ENCODE measurements around the gene WDR45B.
A peak's percentile ranks its signal among the peaks of the same experiment; 100 is the strongest.

Gene WDR45B

DNA sequence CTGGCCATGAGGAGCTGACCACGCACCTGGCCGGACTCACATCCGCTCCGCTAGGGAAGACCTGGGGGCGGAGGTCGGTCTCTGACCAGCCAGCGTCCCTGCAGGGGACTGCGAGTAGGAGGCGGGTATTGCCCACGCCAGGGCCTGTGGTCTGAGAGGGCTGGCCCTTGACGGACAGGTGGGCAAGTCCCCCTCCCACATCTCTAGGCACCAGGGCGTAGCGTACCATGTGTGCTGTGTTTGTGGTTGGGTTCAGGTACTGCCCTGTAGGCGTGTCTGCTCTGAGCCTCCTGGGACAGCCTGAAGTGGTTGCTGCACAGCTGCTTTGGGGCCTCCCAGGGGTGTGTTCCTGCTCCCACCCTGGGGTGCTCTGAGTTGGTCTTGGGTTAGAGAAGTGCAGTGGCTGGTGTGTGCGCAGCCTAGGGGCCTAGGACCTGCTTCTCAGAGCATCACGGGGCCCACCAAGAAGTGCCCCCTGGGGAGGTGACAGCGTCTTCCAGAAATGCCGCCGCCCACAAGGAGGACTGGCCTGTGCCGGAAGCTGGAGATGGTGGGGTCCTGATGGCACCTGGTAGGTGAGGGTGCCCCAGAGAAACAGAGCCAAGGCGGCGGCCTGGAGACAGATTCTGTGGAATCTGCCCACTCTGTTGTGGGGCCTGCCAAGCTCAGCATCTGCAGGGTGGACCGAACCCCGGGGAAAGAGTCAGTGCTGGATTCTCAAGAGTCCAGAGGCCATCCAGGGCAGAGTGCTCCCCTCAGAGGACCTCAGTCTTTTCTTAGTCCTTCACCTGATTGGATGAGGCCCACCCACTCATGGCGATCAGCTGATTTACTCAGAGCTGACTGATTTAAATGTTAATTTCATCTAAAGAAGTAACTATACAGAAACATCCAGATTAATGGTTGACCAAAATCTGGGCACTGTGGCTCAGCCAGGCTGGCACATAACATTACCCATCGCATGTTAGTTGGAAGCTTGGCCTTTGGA lies 48.3 kb downstream of the WDR45B start:
- DNase-seq (no peak), ATAC-seq (replicated peaks) (peak; percentile 58 to 67)
- Mint-ChIP-seq H3K27ac (peak overlapping the region; percentile 25), H3K27me3 (no peaks in the 10 kb centered on the region), H3K4me3 (no peak overlapping the region), H3K9me3 (no peaks in the 10 kb centered on the region), H3K4me1 (peaks cover 21 to 48% of the 10 kb centered on the region in 2 donors), H3K36me3 (peaks cover 54 to 78% of the 10 kb centered on the region in 2 donors)

GRCh38 chr17:82598256-82599119 lies 49.8 kb downstream of the WDR45B start:
- peaks cover 52 to 76% of the 10 kb centered on the region in 2 donors for H3K36me3 Mint-ChIP-seq
- DNase-seq (no peak), ATAC-seq (replicated peaks) (no peak)
- no peaks in the 10 kb centered on the region for H3K9me3 Mint-ChIP-seq
- H3K27ac Mint-ChIP-seq, result no peak overlapping the region
- H3K27me3 Mint-ChIP-seq, result no peaks in the 10 kb centered on the region
- peaks cover 18 to 50% of the 10 kb centered on the region in 2 donors for H3K4me1 Mint-ChIP-seq
- no peak overlapping the region for H3K4me3 Mint-ChIP-seq

- Mint-ChIP-seq H3K27ac (no peak overlapping the region), H3K27me3 (no peaks in the 10 kb centered on the region), H3K4me1 (peaks cover 23 to 61% of the 10 kb centered on the region in 2 donors), H3K36me3 (peaks cover 46 to 74% of the 10 kb centered on the region in 2 donors), H3K4me3 (no peak overlapping the region), H3K9me3 (no peaks in the 10 kb centered on the region)
- ATAC-seq (replicated peaks) (no peak), DNase-seq (no peak)
Measured at GRCh38 chr17:82596837-82597672, 51.2 kb downstream of the WDR45B start.

GRCh38 chr17:82596296-82596695 lies 51.9 kb downstream of the WDR45B start:
- ATAC-seq (replicated peaks) (no peak), DNase-seq (no peak)
- peak overlapping the region; percentile 39 for H3K27ac Mint-ChIP-seq
- no peak overlapping the region for H3K4me3 Mint-ChIP-seq
- H3K9me3 Mint-ChIP-seq, result no peaks in the 10 kb centered on the region
- no peaks in the 10 kb centered on the region for H3K27me3 Mint-ChIP-seq
- peaks cover 27 to 67% of the 10 kb centered on the region in 2 donors for H3K4me1 Mint-ChIP-seq
- H3K36me3 Mint-ChIP-seq, result peaks cover 42 to 66% of the 10 kb centered on the region in 2 donors

- DNase-seq (no peak), ATAC-seq (replicated peaks) (no peak)
- H3K9me3 Mint-ChIP-seq, result no peaks in the 10 kb centered on the region
- no peak overlapping the region for H3K4me3 Mint-ChIP-seq
- peaks cover 38 to 62% of the 10 kb centered on the region in 2 donors for H3K36me3 Mint-ChIP-seq
- H3K4me1 Mint-ChIP-seq, result peaks cover 27 to 67% of the 10 kb centered on the region in 2 donors
- H3K27me3 Mint-ChIP-seq, result no peaks in the 10 kb centered on the region
- peak overlapping the region; percentile 39 for H3K27ac Mint-ChIP-seq
Measured at GRCh38 chr17:82595893-82596292, 52.4 kb downstream of the WDR45B start.

DNA sequence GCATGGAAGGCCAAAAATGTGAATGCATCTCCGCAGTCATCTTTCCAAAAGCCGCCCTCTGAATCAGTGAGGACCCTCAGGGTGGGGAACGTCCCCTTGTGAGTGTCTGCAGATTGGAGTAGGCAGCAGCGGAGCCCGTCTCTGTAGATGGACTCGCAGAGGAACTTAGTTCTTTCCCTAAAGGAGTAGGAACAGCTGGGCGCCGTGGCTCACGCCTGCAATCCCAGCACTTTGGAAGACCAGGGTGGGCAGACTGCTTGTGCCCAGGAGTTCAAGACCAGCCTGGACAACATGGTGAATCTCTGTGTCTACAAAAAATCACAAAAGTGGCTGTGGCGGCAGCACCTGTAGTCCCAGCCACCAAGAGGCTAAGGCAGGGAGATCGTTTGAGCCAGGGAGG lies 53.7 kb downstream of the WDR45B start:
- ATAC-seq (replicated peaks), result no peak
- Mint-ChIP-seq H3K4me3 (peak overlapping the region; percentile 36 to 80), H3K9me3 (no peaks in the 10 kb centered on the region), H3K4me1 (peaks cover 23 to 67% of the 10 kb centered on the region in 2 donors), H3K27ac (peak overlapping the region; percentile 37), H3K36me3 (peaks cover 29 to 54% of the 10 kb centered on the region in 2 donors), H3K27me3 (no peaks in the 10 kb centered on the region)
- no peak for DNase-seq

DNA sequence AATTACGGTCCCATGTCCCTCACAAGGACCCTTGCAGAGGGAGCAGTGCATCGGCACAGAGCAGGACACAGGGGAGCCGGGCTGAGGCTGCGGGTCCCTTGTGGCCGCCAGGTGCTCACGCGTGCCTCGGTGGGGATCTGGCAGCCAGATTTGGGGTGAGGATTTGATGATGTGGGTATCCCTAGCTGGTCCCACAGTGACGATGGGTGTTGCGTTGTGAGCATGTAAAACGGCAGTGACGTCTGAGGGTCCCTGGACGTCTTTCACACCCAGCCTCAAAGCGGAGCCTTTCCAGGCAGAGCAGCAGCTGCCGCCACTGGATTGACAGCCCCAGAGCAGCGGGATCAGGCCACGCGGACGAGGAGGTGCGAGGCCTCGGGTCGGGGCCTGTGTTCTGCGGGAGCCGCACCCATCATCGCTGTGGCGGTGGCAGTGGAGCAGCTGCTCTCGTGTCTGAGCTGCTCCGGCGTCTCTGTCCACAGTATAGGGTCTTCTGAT lies 54.6 kb downstream of the WDR45B start:
- ATAC-seq (replicated peaks), result no peak
- Mint-ChIP-seq H3K9me3 (no peaks in the 10 kb centered on the region), H3K36me3 (peaks cover 23 to 53% of the 10 kb centered on the region in 2 donors), H3K27ac (peak overlapping the region; percentile 93), H3K4me1 (peaks cover 23 to 60% of the 10 kb centered on the region in 2 donors), H3K4me3 (peak overlapping the region; percentile 74 to 80), H3K27me3 (no peaks in the 10 kb centered on the region)
- DNase-seq, result no peak

GRCh38 chr17:82592767-82593589 lies 55.3 kb downstream of the WDR45B start:
- H3K36me3 Mint-ChIP-seq, result peaks cover 23 to 52% of the 10 kb centered on the region in 2 donors
- no peaks in the 10 kb centered on the region for H3K27me3 Mint-ChIP-seq
- peaks cover 26 to 65% of the 10 kb centered on the region in 2 donors for H3K4me1 Mint-ChIP-seq
- peak overlapping the region; percentile 93 for H3K27ac Mint-ChIP-seq
- H3K4me3 Mint-ChIP-seq, result peak overlapping the region; percentile 74 to 80
- DNase-seq, result peak; percentile 60
- no peaks in the 10 kb centered on the region for H3K9me3 Mint-ChIP-seq
- ATAC-seq (replicated peaks), result peak; percentile 43 to 44

DNA sequence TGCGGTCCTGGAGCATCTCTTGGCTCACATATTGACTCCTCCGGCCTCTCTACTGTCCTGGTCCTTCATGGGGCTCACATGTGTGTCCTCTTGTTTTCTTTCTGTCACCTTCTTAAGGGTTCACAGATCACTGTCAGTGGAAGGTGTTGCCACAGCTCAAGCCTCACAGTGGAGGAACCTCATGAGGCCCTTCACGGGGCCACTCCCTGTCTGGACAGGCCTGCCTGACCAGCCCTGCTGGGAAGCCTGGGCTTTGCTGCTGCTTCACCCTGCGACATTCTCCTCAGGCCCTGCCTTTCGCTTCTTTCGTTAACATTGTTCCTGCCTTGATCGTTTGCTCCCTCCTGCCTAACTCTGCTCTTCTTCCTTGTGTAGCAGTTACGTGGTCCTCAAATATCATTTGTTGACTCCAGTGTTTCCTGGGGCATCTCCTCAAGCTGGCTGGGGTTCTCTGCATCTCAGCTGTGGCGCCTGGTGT lies 55.9 kb downstream of the WDR45B start:
- H3K9me3 Mint-ChIP-seq, result no peaks in the 10 kb centered on the region
- H3K4me3 Mint-ChIP-seq, result peak overlapping the region; percentile 56 to 59
- peaks cover 22 to 52% of the 10 kb centered on the region in 2 donors for H3K36me3 Mint-ChIP-seq
- ATAC-seq (replicated peaks) (no peak), DNase-seq (no peak)
- H3K27ac Mint-ChIP-seq, result peak overlapping the region; percentile 93
- H3K4me1 Mint-ChIP-seq, result peaks cover 31 to 71% of the 10 kb centered on the region in 2 donors
- no peaks in the 10 kb centered on the region for H3K27me3 Mint-ChIP-seq

DNA sequence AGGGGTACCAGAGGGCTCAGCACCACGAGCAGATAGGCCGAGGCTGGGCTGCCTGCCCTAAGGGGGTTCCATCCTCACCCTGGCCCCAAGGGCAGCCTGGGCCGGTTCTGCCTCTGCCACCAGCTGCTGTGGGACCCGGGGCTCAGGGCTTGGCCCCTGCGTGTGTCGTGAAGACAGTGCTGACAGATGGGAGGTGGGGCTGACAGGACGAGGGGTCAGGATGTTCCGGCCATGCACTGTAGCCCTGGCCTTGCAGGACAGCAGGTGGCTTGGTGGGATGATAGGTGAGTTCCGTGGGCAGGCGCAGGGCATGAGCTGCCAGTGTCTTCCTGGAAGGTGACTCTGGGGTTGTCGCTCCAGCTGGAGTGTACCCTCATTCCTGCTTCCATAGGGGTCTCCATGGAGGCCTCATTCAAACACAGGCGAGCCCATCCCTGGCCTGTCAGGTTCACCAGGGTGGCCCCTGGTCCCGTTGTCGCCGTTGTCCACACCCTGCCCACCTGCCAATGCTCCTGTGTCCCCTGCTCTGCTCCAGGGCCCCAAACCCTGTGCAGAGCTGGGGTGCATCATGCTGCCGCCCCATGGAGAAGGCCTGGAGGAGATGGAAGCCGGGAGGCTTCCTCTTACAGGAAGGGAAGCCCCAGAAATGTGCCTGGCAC lies 57.2 kb downstream of the WDR45B start:
- Mint-ChIP-seq H3K27ac (peak overlapping the region; percentile 85), H3K36me3 (peaks cover 25 to 46% of the 10 kb centered on the region in 2 donors), H3K27me3 (no peaks in the 10 kb centered on the region), H3K9me3 (no peaks in the 10 kb centered on the region), H3K4me3 (no peak overlapping the region), H3K4me1 (peaks cover 36 to 71% of the 10 kb centered on the region in 2 donors)
- ATAC-seq (replicated peaks) (peak in 1 of 2 donors; percentile 4), DNase-seq (no peak)

- no peaks in the 10 kb centered on the region for H3K9me3 Mint-ChIP-seq
- peak overlapping the region; percentile 59 for H3K27ac Mint-ChIP-seq
- DNase-seq, result no peak
- H3K36me3 Mint-ChIP-seq, result peaks cover 28 to 44% of the 10 kb centered on the region in 2 donors
- H3K4me3 Mint-ChIP-seq, result no peak overlapping the region
- peaks cover 38 to 71% of the 10 kb centered on the region in 2 donors for H3K4me1 Mint-ChIP-seq
- no peak for ATAC-seq (replicated peaks)
- no peaks in the 10 kb centered on the region for H3K27me3 Mint-ChIP-seq
Measured at GRCh38 chr17:82590216-82590615, 58.0 kb downstream of the WDR45B start.

- Mint-ChIP-seq H3K36me3 (peaks cover 32 to 46% of the 10 kb centered on the region in 2 donors), H3K4me1 (peaks cover 37 to 71% of the 10 kb centered on the region in 2 donors), H3K27me3 (no peaks in the 10 kb centered on the region), H3K9me3 (no peaks in the 10 kb centered on the region), H3K4me3 (no peak overlapping the region), H3K27ac (no peak overlapping the region)
- no peak for DNase-seq
- no peak for ATAC-seq (replicated peaks)
Measured at GRCh38 chr17:82589851-82590180, 58.4 kb downstream of the WDR45B start.

Measured in stimulated activated naive B cell treated with anti-CD40 and anti-IgM and Interleukin-4, amounts not matched to agents 10 μg/mL and 1 μg/mL and 100 μg/mL, for 72 hours (primary cell).